HG03066 (cell line): ENCODE data around the gene CAND2.

Experiments used
- ATAC-seq: cut with Tn5 transposase; IDR thresholded peaks from one replicate; pipeline ENCODE4 v1.9.1; 2021; ENCODE audit warnings: low read depth; ENCODE audit not compliant: unreplicated experiment

The CAND2 gene

GRCh38 chr3:12796171-12797123 is at the start of gene CAND2:
TSS of gene CAND2 (plus strand) at chr3:12796680. CDS start at chr3:12796721, 41 bp downstream.
- ATAC-seq, result no peak

GRCh38 chr3:12748477-12748876 is 48.0 kb upstream of the CAND2 start:
- no peak for ATAC-seq

GRCh38 chr3:12750223-12750622 is 46.3 kb upstream of the CAND2 start:
- ATAC-seq, result peak; percentile 14

GRCh38 chr3:12750658-12751071 is 45.8 kb upstream of the CAND2 start:
- peak; percentile 47 for ATAC-seq

- ATAC-seq, result no peak
Measured at GRCh38 chr3:12751571-12751970, 44.9 kb upstream of the CAND2 start.

- no peak for ATAC-seq
Measured at GRCh38 chr3:12752102-12752501, 44.4 kb upstream of the CAND2 start.

DNA sequence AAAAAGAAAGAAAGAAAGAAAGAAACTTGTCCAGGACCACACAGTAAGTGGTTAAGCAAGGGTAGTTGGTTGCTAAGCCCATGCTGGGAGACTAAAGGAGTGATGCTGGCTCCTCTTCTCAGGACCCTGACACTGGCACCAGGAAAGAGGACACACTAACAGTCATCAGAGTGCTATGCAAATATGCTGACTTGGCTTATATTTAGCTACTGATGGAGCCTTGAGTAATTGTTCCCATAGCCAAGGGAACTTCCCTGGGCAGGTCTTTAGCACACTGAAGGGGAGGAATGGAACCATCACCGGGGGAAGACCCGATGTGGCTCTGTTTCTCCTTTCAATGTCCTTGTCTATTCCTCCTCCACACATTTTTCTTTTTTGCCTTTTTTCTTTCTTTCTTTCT is 43.7 kb upstream of the CAND2 start:
- ATAC-seq, result no peak

DNA sequence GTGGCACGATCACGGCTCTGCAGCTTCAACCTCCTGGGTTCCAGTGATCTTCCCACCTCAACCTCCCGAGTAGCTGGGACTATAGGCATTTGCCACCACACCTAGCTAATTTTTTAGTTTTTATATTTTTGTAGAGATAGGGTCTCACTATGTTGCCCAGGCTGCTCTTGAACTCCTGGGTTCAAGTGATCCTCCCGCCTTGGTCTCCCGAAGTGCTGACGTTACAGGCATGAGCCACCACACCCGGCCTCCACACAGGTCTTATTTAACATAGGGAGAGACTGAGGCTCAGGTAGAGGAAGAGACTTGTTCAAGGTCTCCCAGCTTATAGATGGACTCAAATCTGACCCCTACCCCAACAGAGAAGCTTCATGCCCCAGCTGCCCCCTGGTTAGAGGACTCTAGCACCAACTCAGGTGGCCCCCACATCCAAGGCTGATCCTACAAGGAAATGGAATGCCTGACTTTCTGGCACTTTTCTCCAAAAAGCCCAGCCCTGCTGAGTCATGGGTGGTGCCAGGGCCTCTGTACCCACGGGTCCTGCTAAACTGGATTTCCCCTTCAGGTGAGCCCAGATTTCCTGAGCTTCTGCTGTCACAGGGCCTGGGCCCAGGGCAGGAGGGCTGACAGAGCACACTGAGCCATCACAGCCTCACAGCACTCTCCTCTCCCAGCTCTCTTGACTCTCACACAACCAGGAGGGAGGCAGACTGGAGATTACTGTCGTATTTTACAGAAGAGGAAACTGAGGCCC is 43.0 kb upstream of the CAND2 start:
- no peak for ATAC-seq

DNA sequence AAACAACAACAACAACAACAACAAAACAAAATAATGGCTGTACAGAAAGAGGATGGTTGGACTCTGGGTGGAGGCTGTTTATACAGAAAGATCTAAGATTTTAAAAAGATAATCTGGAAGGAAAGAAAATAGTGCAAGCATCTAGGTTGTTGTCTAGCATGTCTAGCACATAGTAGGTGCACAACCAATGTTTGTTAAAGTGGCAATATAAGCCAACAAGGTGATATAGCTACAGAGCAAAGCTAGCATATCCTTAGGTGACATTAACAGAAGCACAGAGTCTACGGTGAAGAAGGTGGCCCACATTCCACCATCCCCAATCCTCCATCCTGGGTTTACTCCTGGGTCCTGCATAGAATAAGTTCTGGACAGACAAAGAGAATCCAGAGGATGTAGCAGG is 42.2 kb upstream of the CAND2 start:
- ATAC-seq, result no peak

GRCh38 chr3:12755754-12756153 is 40.7 kb upstream of the CAND2 start:
- ATAC-seq, result no peak

- ATAC-seq, result no peak
Measured at GRCh38 chr3:12756175-12756574, 40.3 kb upstream of the CAND2 start.

GRCh38 chr3:12756635-12757034 is 39.8 kb upstream of the CAND2 start:
- ATAC-seq, result no peak

- ATAC-seq, result peak; percentile 41
Measured at GRCh38 chr3:12758025-12758781, 38.3 kb upstream of the CAND2 start.

DNA sequence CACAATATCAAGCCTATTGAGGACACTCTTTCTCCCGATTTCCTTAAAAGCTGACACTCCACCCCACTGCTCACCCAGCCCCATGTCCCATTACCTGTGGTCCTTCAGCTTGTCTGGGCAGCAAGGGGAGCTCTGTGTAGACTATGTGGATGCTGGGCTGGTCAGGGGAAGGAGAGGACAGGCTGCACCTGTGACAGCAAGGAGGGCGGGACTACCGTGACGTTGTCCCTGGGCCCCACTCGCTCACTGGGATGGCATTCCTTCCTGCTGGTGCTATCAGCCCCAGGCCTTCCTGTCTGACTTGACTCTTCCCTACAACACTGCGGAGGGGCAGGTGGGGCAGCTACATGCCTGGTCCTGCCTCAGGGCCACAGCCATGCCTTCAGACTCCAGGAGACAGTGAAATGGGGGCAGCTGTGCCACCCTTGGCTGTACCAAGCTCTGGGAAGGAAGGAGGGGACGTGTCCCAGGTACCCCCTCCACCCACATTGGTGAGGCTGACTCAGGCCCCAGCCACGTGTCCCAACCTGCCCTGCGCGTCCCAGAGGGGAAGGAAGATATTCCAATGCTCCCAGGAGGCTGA is 37.3 kb upstream of the CAND2 start, which contains the start of gene TMEM40:
Gene TMEM40, minus strand, starts transcription at position 163 of the 583 bp plus-strand sequence. CDS start 9,427 bp downstream, outside the sequence.
- no peak for ATAC-seq

DNA sequence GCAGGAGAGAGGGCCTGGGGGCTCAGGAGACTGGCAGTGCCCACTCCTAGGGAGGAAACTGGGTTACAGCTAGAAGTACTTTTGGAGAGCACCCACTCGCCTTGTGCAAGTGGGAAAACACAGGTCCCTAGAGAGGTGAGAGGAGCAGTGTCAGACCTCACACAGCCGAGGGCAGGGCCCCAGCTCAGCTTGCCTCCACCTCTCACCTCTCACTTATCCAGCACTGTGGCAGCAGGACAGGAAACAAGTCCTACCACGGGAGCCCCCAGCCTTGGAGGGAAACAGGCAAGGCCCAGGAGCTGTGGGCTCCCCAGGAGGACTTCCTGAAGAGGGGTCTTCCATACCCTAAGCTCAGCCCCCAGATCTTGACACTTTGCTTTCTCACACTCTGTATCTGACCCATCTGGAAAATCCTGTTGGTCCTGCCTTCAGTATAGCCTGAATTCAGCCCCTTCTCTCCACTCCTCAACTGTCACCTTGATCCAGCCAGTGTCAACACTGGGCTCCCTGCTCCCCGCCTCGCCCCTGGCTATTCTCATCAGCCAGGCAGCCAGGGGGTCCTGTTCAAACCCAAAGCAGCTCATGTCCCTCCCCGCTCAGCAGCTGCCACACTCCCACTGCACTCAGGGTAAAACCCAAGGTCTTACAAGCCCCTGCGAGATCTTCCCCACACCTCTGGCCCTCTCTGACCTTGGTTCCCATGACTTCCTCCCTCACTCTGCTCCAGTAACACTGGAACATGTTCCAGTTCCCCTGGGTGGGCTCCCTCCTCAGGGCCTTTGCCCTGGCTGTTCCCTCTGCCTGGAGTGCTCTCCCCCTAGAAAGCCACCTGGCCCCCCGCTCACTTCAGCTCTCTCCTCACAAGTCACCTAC is 36.6 kb upstream of the CAND2 start:
- no peak for ATAC-seq

DNA sequence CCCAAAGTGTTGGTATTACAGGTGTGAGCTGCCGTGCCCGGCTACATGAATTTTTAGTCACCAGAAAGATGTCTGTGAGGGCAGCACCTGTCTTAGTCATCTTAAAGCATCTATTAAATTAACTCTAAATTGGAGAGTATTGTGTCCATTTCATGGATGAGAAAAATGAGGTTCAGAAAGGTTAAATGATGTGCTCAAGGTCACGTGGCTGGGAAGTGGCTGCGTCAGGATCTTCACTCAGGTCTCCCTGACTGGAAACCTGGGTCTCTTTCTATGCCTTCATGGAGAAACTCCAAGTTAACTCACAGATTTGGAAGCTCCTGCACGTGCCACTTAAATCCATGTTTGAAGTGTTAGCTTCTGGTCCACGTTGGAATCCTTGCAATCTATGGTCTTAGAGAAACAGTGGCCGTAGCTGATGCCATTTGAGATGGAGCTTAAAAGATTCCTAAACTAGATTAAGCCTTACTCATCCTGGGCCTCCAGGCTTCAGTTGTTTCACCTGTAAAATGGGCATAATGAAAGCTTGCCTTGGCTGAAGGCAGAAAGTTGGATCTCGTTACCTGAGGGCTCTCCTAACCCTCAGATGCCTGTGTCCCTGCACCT is 32.2 kb upstream of the CAND2 start:
- ATAC-seq, result no peak

DNA sequence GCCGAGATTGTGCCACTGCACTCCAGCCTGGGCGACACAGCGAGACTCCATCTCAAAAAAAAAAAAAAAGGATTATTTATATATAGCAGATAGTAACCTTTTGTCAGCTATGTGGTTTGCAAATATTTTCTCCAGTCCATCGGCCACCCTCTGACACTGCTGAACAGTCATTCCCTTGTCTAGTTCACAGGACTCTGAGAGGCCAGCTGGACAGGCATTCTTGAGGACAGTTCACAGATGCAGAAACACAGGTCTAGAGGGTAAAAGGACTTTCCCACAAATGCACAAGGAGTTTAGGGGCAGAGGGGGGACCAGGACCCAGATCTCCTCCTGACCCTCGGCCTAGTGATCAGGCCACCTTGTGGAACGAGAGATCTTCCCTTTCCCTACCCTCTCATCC is 29.9 kb upstream of the CAND2 start:
- no peak for ATAC-seq

DNA sequence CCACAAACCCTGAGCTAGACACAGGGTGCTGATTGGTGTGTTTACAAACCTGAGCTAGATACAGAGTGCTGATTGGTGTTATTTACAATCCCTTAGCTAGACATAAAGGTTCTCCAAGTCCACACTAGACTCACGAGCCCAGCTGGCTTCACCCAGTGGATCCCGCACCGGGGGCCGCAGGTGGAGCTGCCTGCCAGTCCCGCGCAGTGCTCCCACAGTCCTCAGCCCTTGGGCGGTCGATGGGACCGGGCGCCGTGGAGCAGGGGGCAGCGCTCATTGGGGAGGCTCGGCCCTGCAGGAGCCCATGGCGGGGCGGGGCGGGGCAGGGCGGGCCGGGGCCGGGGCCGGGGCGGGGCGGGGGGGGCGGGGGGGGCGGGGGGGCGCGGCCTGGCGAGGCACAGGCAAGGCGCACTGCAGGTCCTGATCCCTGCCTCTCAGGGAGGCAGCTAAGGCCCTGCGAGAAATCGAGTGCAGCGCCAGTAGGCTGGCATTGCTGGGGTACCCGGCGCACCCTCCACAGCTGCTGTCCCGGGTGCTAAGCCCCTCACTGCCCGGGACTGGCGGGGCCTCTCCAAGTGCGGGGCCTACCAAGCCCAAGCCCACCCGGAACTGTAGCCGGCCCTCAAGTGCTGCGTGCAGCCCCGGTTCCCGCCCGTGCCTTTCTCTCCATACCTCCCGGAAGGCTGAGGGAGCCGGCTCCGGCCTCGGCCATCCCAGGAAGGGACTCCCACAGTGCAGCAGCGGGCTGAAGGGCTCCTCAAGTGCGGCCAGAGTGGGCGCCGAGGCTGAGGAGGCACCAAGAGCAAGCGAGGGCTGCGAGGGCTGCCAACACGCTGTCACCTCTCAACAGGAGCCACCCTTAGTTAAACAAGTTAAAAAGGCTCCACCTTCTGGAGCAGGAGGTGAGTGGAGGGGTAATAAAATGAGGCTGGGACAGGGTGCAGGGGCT is 27.6 kb upstream of the CAND2 start:
- ATAC-seq, result no peak
